Panc1 (cell line): ENCODE data around the gene TROAP.
A peak's percentile ranks its signal among the peaks of the same experiment; 100 is the strongest.

Experiments used
- POLR2AphosphoS5 ChIP-seq: IDR thresholded peaks from 2 replicates; pipeline ENCODE4 v1.6.1; 2012; ENCODE audit warnings: mild to moderate bottlenecking, low read depth, low read length, moderate library complexity
- SIN3A ChIP-seq: IDR thresholded peaks from 2 replicates; pipeline ENCODE4 v1.6.1; 2012; ENCODE audit warnings: low read depth, mild to moderate bottlenecking, low read length, moderate library complexity, borderline replicate concordance; ENCODE audit not compliant: insufficient read depth
- TCF7L2 ChIP-seq: IDR thresholded peaks from 2 replicates; pipeline ENCODE4 v1.6.1; 2011; ENCODE audit warnings: mild to moderate bottlenecking, low read depth, low read length, inconsistent platforms
- TF ChIP-seq, protein P1 (sequence below): fragments of 450-650 bp; IDR thresholded peaks from 2 replicates; pipeline ENCODE4 v1.5.1; 2017; ENCODE audit warnings: mild to moderate bottlenecking
- TF ChIP-seq, protein P2 (sequence below), 2 experiments: IDR thresholded peaks; 2 replicates each; pipeline ENCODE4 v1.6.1; 2011 to 2012; ENCODE audit warnings: low read depth in 2 of 2, control low read depth in 1 of 2, low read length in 1 of 2, mild to moderate bottlenecking in 1 of 2, moderate library complexity in 1 of 2; ENCODE audit not compliant: insufficient read depth in 1 of 2

DNA sequence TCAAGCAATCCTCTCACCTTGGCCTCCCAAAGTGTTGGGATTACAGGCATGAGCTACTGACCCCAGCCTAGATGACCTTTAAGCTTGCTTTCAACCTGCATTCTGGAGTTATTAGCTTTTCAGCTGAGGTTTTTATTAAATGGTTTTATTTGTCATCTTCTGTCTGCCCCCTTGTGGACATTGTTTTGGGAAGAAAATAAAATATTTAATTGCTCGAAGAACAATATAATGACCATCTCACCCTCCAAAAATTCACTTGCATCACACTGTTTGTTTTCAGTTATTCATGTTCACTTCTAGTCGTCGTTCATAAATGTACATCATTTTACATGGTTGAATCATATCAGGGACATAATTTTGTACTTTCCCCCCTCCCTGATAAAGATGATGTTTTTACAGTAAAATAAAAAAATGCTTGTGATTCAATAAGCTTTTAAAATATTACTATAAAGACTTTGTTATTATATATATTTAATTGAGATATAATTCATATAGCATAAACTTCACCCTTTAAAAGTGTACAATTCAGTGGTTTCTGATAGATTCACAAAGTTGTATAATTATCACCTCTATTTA lies 34.1 kb downstream of the TROAP start:
- no peak for TF ChIP-seq SIN3A
- TF ChIP-seq, protein P1, sequence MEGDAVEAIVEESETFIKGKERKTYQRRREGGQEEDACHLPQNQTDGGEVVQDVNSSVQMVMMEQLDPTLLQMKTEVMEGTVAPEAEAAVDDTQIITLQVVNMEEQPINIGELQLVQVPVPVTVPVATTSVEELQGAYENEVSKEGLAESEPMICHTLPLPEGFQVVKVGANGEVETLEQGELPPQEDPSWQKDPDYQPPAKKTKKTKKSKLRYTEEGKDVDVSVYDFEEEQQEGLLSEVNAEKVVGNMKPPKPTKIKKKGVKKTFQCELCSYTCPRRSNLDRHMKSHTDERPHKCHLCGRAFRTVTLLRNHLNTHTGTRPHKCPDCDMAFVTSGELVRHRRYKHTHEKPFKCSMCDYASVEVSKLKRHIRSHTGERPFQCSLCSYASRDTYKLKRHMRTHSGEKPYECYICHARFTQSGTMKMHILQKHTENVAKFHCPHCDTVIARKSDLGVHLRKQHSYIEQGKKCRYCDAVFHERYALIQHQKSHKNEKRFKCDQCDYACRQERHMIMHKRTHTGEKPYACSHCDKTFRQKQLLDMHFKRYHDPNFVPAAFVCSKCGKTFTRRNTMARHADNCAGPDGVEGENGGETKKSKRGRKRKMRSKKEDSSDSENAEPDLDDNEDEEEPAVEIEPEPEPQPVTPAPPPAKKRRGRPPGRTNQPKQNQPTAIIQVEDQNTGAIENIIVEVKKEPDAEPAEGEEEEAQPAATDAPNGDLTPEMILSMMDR: peak; percentile 72
- no peak for TF ChIP-seq POLR2AphosphoS5
- TF ChIP-seq, protein P2, sequence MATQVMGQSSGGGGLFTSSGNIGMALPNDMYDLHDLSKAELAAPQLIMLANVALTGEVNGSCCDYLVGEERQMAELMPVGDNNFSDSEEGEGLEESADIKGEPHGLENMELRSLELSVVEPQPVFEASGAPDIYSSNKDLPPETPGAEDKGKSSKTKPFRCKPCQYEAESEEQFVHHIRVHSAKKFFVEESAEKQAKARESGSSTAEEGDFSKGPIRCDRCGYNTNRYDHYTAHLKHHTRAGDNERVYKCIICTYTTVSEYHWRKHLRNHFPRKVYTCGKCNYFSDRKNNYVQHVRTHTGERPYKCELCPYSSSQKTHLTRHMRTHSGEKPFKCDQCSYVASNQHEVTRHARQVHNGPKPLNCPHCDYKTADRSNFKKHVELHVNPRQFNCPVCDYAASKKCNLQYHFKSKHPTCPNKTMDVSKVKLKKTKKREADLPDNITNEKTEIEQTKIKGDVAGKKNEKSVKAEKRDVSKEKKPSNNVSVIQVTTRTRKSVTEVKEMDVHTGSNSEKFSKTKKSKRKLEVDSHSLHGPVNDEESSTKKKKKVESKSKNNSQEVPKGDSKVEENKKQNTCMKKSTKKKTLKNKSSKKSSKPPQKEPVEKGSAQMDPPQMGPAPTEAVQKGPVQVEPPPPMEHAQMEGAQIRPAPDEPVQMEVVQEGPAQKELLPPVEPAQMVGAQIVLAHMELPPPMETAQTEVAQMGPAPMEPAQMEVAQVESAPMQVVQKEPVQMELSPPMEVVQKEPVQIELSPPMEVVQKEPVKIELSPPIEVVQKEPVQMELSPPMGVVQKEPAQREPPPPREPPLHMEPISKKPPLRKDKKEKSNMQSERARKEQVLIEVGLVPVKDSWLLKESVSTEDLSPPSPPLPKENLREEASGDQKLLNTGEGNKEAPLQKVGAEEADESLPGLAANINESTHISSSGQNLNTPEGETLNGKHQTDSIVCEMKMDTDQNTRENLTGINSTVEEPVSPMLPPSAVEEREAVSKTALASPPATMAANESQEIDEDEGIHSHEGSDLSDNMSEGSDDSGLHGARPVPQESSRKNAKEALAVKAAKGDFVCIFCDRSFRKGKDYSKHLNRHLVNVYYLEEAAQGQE (IDR thresholded peaks at IDR 0.05; ENCODE audit: insufficient read depth in 1 of 2, low read depth in 2 of 2, low read length in 1 of 2): no peak
- TF ChIP-seq TCF7L2: no peak
